ENCODE measurements around the gene DNAI7. TPM values are rescaled to one million over a fixed set of nuclear protein-coding genes. Genes with fewer than 3 reads are reported as not detected.

Gene DNAI7
- total and polyA plus RNA-seq, 2 of the 8 experiments (the other 6 are each of a cell fraction or from before 2014, with no cell fraction given), result 0.12 to 0.28 TPM

- H3K4me2 ChIP-seq (ENCODE audit: insufficient read depth in 1 of 2, low read depth in 2 of 2, low read length in 2 of 2), result no peak overlapping the region
- H3K18ac ChIP-seq (ENCODE audit: extremely low read depth, low read length), result no peak overlapping the region
- no peak overlapping the region for H3K27ac ChIP-seq (ENCODE audit: low read depth, low read length)
- H2BK20ac ChIP-seq (ENCODE audit: low read length), result no peak overlapping the region
- no peak overlapping the region for H3K23ac ChIP-seq (ENCODE audit: insufficient read length)
- H3K36me3 ChIP-seq (ENCODE audit: control insufficient read depth in 2 of 4, insufficient read depth in 4 of 4, low read length in 3 of 4), result no peaks in the 10 kb centered on the region
- H3K56ac ChIP-seq (replicated peaks; ENCODE audit: insufficient read length, low read depth, low read length), result no peak overlapping the region
- H4K5ac ChIP-seq (ENCODE audit: insufficient read length, low read depth, low read length), result no peak overlapping the region
- H4K8ac ChIP-seq (ENCODE audit: extremely low read depth, insufficient read depth, low read length), result no peak overlapping the region
- H3K79me1 ChIP-seq (ENCODE audit: low read depth, low read length), result no peaks in the 10 kb centered on the region
- WGBS, 2 experiments (ENCODE audit: extremely low coverage in 1 of 2, insufficient coverage in 1 of 2, insufficient read length in 1 of 2, insufficient replicate concordance in 2 of 2, low coverage in 1 of 2, low lambda C conversion rate in 2 of 2, missing lambda C conversion rate in 1 of 2), result 100% methylated on average over 2 of the region's 2 CpGs; no CpG with 5 or more reads in 1 of the 2 experiments
- H2AFZ ChIP-seq (ENCODE audit: low read length), result no peak overlapping the region
- no peak overlapping the region for H3K9ac ChIP-seq (replicated peaks in 1 of 4; ENCODE audit: extremely low read depth in 1 of 4, low read depth in 3 of 4, low read length in 3 of 4)
- ChIA-PET CTCF (ENCODE audit: partially characterized antibody) (interaction anchor here (0.6 kb wide), 1 partner anchor 75 kb away, joined by 3 read pairs; no protein-coding TSS in a partner anchor), POLR2A (ENCODE audit: partially characterized antibody) (interaction anchor here (1.6 kb wide), 1 partner anchor 186 kb away, joined by 4 read pairs; no protein-coding TSS in a partner anchor)
- no peak overlapping the region for H3K4ac ChIP-seq (replicated peaks; ENCODE audit: insufficient read length, low read depth, low read length)
- no peaks in the 10 kb centered on the region for H3K27me3 ChIP-seq (replicated peaks in 1 of 4; ENCODE audit: control insufficient read depth in 3 of 4, extremely low read depth in 1 of 4, insufficient read depth in 3 of 4, low read length in 3 of 4)
- H3K9me3 ChIP-seq (ENCODE audit: insufficient read depth in 2 of 2, low read depth in 1 of 2, low read length in 1 of 2), result no peaks in the 10 kb centered on the region
- H2AK5ac ChIP-seq (ENCODE audit: low read depth, low read length), result no peak overlapping the region
- no peaks in the 10 kb centered on the region for H3K79me2 ChIP-seq (ENCODE audit: control insufficient read depth in 1 of 2, insufficient read depth in 2 of 2, low read length in 2 of 2)
- peaks cover 0 to 2% of the 10 kb centered on the region in 2 experiments for H4K20me1 ChIP-seq (replicated peaks in 1 of 2; ENCODE audit: control insufficient read depth in 1 of 2, insufficient read depth in 2 of 2, low read length in 2 of 2)
- no peak overlapping the region for H2BK15ac ChIP-seq (ENCODE audit: low read length)
- no peak overlapping the region for H4K91ac ChIP-seq (replicated peaks; ENCODE audit: insufficient read length, low read length)
- H2BK12ac ChIP-seq (ENCODE audit: low read depth, low read length), result no peak overlapping the region
- no peak overlapping the region for H3K14ac ChIP-seq (ENCODE audit: insufficient read length)
- DNase-seq (ENCODE audit: low read depth in 1 of 2, low spot score in 2 of 2), result no peak
- no peaks in the 10 kb centered on the region for H3K23me2 ChIP-seq (ENCODE audit: low read depth, low read length)
- H3K4me1 ChIP-seq (replicated peaks in 1 of 4; ENCODE audit: control insufficient read depth in 3 of 4, insufficient read depth in 4 of 4, low read length in 3 of 4), result peaks cover 0 to 3% (median 0%) of the 10 kb centered on the region in 4 experiments; a peak in 1 of 7 replicates
- no peak overlapping the region for H3K4me3 ChIP-seq (ENCODE audit: extremely low read depth in 1 of 4, insufficient read depth in 2 of 4, low read depth in 3 of 4, low read length in 4 of 4)
- no peak overlapping the region for H2BK5ac ChIP-seq (ENCODE audit: low read depth, low read length)
- no peak overlapping the region for H2BK120ac ChIP-seq (replicated peaks; ENCODE audit: low read depth, low read length)
- no peak for FAIRE-seq
- TF ChIP-seq CBX8 (IDR thresholded peaks at IDR 0.05; ENCODE audit: borderline replicate concordance, low read depth, low read length) (no peak), SAP30 (IDR thresholded peaks at IDR 0.05; ENCODE audit: insufficient read depth, insufficient replicate concordance, low read length) (no peak), SP2 (IDR thresholded peaks at IDR 0.05; ENCODE audit: low read length) (no peak), BCL11A (IDR thresholded peaks at IDR 0.05; ENCODE audit: low read depth in 2 of 2, low read length in 2 of 2) (no peak), E2F6 (IDR thresholded peaks at IDR 0.05) (no peak), EZH2 (IDR thresholded peaks at IDR 0.05; ENCODE audit: low read depth, low read length, severe bottlenecking) (no peak), CTCF (IDR thresholded peaks at IDR 0.05; ENCODE audit: control extremely low read depth in 1 of 3, insufficient read depth in 1 of 3, low read depth in 1 of 3, low read length in 3 of 3) (no peak), TCF12 (IDR thresholded peaks at IDR 0.05; ENCODE audit: low read depth, low read length) (no peak), TAF7 (optimal IDR thresholded peaks at IDR 0.05; ENCODE audit: borderline replicate concordance, low read depth, low read length) (no peak), MAX (IDR thresholded peaks at IDR 0.05) (no peak)
Observed at GRCh38 chr12:25197608-25198007, 2.6 kb upstream of the DNAI7 start.
